Left renal pelvis (tissue), 4 donors: ENCODE results near the gene TAS2R39. TPM values are rescaled to one million over a fixed set of nuclear protein-coding genes. Genes with fewer than 3 reads are reported as not detected.
A peak's percentile ranks its signal among the peaks of the same experiment; 100 is the strongest.

Source experiments
- DNase-seq, 4 donors: peaks; one replicate each; pipeline ENCODE4 v3.0.0-alpha.2; 2013; ENCODE audit warnings: low read depth in 4 of 4, low spot score in 3 of 4
- polyA plus RNA-seq, 4 donors: library from polyadenylated mRNA; unstranded; fragments of 120-200 nt; gene quantifications; one replicate each; pipeline ENCODE4 v1.2.1, GENCODE V29; 2013; ENCODE audit not compliant: insufficient read length in 4 of 4

Gene TAS2R39
- polyA plus RNA-seq, 4 donors = not detected

DNA sequence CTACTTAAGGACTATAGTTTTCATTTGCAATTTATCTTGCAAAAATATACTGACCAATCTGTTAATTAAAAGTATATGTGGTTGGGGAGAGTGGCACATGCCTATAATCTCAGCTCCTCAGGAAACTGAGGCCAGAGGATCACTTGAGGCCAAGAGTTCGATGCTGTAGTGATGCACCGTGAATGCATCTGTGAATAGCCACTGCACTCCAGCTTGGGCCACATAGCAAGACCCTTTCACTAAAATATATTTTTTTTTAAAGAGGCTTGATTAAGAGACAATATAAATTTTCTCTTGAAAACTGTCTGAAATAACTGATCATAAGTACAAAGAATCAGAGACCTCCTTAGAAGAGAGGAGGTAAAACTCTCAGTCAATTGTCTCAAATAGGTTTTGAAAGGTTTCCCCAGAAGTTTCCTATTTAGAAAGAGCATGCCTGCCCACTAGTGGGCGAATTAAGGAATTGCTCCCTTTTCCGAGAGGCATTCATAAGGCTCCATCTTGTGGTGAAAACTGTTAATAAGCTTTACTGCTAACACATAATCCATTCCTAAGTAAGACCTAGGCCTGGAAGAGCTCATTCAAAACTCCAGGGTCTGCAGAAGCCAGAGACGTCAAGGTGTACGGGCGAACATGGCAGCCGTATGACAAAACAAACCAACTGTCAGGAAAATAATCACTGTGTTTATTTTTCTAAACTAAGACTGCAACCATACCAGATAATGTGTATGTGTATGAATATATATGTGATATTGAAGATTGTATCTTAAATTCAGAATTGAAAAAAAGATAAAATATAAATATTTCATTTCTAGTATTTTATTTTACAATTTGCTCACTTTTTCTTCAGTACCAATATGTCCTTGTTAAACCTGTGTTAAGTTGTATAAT lies 31.8 kb downstream of the TAS2R39 start:
- peak; percentile 47 to 65 (median 56) for DNase-seq

DNA sequence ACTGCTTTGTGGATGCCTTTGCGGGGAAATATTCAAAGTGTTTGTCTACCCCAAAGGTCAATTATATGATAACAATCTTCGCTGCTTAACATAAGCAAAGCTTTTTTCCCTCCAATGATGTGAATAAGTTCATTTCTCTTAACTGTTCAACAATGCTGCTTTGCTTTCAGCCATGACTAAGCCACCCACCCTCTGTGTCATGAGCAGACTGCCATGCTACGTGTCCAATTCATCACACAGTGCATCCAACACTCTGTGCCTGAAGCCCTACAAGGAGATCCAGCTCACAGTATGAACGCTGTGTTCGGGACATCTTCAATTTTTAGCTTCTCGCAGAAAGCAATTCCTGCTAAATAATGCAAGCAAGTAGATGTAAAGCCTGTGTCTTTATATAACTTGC lies 32.9 kb downstream of the TAS2R39 start:
- DNase-seq = no peak

DNA sequence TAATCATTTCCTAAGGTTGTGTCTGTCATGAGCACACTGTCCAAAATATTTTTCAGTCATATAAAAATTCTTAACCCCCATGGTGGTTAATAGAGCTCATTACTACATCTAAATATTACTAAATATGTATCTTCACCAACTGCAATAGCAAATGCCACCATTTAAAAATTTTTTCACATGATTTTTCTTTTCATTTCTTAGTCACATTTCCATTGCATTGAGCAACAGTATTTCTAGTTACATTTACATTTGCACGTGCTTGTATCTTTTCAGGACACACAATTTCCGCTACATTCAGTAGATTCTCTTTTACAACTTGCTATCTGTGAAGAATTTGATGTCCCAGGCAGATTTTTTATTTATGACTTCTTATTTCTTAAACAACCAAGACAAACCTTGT lies 33.5 kb downstream of the TAS2R39 start:
- no peak for DNase-seq

DNA sequence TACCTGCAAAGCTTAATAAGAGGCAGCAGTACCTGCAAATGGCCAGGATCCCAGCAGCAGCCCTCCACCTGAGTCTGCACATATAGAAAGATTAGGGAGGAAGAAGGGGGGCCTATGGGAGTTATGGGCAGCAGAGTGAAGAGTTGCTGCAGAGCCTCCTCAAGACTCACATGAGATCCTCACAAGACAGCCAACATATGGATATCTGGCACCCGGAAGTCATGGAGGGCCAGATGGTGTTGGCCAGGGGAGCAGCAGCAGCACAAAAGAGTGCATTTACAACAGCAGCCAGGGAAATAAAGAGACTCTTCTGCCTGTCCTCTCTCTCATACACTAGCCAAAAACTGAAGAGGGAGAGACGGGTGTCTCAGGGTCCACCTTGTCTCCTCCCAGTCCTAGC lies 34.6 kb downstream of the TAS2R39 start:
- no peak for DNase-seq

DNA sequence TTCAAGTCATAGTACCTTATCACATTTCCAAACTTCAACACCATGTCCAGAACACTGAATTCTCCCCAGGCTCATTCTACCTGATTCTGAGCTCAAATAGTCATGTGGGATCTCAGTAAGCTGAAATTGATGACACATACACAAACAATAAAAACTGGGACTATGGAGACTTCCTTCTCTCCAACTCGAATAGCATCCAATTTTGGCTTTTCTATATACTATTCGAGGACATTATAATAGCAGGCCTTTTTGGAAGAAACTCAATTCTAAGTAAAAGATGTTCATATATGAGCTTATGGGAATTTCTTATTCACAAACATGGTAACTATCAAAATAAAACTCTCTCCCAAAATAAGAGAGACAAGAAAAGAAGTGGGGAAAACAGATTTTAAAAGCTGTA lies 38.1 kb downstream of the TAS2R39 start:
- no peak for DNase-seq

DNA sequence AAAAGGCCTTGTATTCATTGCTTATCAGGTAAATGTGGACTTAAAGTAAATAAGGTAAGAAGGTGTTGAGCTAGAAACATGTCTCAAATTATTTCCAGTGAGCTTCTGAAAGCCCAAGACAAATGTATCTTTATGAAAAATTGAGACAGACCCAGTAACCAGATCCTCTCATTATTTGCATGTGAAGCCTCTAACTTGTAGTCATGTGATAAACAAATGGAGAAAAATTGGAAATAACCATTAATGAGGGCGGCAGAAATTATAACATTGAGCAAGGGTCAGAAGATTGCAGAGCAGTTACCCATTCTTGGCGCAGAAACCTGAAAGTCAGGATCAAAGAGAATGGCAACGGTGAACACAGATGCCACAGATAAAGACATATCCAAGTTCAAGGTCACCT lies 38.5 kb downstream of the TAS2R39 start, which contains the start of gene TAS2R40:
TSS of gene TAS2R40 (plus strand) at position 301 of the 400 bp plus-strand sequence. CDS start at position 343, 42 bp downstream.
- DNase-seq = no peak

DNA sequence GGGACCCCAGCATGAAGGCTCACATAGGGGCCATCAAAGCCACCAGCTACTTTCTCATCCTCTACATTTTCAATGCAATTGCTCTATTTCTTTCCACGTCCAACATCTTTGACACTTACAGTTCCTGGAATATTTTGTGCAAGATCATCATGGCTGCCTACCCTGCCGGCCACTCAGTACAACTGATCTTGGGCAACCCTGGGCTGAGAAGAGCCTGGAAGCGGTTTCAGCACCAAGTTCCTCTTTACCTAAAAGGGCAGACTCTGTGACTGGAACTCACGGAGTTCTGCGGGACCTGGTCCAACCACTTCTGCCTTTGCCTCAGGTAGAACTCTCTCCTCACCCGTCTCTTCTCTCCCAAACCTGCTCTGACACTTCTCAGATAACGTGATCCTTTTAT lies 39.6 kb downstream of the TAS2R39 start:
- DNase-seq = no peak

DNA sequence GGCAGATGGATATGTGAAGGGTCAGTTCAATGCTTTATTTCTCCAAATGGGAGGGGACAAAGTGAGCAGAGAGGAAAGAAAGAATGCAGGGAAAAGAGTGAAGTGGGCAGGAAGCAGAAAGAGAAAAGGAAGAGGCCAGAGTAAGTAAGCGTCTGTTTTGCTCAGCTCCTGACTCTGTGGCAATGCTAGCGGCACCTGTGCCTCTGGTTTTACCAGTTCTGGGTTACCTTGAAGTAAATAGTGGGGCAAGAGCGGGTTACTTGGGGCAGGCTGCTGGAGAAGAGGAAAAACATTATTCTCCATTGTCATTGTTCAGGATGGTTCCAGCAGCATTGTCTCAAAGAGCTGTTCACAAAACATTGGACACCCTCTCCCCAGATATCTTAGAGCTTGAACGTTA lies 40.6 kb downstream of the TAS2R39 start:
- no peak for DNase-seq

DNA sequence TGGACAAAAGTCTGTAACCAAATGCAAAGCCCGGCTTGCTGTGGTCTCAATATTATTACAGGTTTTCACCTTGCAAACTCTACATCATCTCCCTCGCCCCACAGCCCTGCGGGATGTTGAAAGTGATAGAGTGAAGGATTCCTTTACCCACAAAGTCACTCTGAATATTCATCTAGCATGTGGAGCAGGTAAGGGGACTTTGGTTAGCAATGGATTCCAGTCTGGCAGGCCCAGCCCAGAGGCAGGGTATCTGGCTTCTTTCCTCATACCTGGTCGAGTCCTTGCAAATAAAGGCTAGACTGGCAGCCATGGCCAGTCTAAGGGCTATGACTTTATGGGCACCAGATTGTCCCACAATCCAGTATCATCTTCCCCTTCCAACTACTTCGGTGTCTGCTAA lies 41.8 kb downstream of the TAS2R39 start:
- DNase-seq = no peak

DNA sequence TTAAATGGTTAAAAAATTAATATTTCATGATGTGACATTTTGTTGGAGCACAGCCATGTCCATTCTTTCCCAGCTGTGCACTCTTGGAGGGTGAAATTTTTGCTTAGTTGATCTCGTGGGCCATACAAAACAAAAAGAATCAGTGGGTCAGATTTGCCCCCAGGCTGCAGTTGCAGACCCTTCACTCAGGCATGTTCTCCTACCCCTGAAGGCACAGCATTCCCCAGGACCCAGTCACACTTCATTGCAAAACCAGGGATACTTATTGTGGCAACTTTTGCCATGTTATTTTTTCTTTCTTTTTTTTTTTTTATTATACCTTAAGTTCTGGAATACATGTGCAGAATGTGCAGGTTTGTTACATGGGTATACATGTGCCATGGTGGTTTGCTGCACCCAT lies 44.6 kb downstream of the TAS2R39 start:
- no peak for DNase-seq

DNA sequence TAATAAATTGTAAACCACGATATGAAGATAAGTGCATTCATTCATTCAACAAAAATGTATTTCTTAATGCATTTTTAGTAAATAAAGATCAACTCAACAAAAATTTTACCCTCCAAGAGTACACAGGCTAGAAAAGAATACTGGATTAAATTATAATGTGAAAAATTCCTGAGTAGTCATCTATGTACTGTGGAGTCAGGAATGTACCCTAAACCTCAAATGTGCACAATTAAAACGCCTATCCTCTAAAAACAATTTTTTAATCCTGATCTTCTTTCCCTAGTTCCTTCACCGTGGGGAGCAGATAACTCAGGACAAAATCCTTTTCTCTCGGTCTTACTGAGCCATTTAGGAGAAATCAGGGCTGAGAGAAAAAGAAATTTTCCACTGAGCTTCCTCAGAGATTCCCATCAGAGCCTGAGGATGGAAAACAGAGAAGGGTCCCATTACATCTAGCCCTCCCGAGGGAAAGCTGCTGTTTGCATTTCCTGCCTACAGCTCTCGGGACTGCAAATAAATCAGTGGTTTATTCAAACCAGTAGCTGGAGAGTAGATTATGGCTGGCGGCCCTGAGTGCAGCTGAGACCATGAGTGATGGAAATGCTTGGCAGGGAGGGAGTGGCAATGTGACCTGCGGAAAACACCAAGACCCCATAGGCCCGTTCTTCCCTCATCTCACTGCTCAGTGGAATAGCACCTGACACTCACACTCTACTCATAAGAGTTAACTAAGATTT lies 46.0 kb downstream of the TAS2R39 start:
- DNase-seq = no peak

DNA sequence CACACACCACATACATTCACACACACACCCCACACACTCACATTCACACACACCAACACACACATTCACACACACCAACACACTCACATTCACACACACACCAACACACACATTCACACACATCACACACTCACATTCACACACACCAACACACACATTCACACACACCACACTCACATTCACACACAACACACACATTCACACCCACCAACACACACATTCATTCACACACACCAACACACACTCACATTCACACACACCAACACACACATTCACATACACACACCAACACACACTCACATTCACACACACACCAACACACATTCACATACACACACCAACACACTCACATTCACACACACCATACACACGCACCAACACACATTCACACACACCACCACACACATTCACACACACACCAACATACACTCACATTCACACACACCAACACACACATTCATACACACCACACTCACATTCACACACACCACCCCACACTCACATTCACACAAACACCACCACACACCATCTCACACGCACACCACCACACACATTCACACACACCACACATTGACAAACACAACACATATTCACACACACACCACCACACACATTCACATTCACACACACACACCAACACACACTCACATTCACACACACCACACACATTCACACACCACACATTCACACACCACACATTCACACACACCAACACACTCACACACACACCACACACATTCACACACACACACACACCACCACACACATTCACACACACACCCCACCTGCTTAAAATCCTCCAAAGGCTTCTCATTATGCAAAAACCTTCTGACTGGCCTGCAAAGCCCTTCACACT lies 47.6 kb downstream of the TAS2R39 start:
- DNase-seq = no peak

Other genes starting within 250 kb of the TAS2R39 start
- gene TRPV5, start 249.7 kb upstream of the TAS2R39 start, polyA plus RNA-seq = 1 to 10 TPM in 2 of 4 donors, under 1 TPM in 2; 0.05 to 1.8 (median 1.2) TPM
- under 1 TPM; 0.21 to 0.99 (median 0.47) TPM for gene LLCFC1, start 243.9 kb upstream of the TAS2R39 start, polyA plus RNA-seq
- gene KEL, start 221.1 kb upstream of the TAS2R39 start, polyA plus RNA-seq = 1 to 10 TPM; 1.1 to 3.8 (median 3.3) TPM
- gene OR9A2, start 156.3 kb upstream of the TAS2R39 start, polyA plus RNA-seq = not detected
- not detected for gene OR6V1, start 131.1 kb upstream of the TAS2R39 start, polyA plus RNA-seq
- gene PIP, start 51.3 kb upstream of the TAS2R39 start, polyA plus RNA-seq = not detected
- not detected for gene TAS2R40, start 38.6 kb downstream of the TAS2R39 start, polyA plus RNA-seq
- 100 to 1,000 TPM in 3 of 4 donors, 10 to 100 TPM in 1; 86.8 to 227 (median 188) TPM for gene GSTK1, start 80.0 kb downstream of the TAS2R39 start, polyA plus RNA-seq
- gene TMEM139, start 101.5 kb downstream of the TAS2R39 start, polyA plus RNA-seq = 10 to 100 TPM in 3 of 4 donors, 1 to 10 TPM in 1; 2.7 to 72.7 (median 52.7) TPM
- gene CASP2, start 104.9 kb downstream of the TAS2R39 start, polyA plus RNA-seq = 10 to 100 TPM; 38.5 to 60.1 (median 56.2) TPM
- gene CLCN1, start 132.7 kb downstream of the TAS2R39 start, polyA plus RNA-seq = under 1 TPM; 0.10 to 0.24 (median 0.12) TPM
- gene FAM131B, start 179.3 kb downstream of the TAS2R39 start, polyA plus RNA-seq = 1 to 10 TPM; 2.3 to 4.9 (median 2.7) TPM
- gene ZYX, start 197.9 kb downstream of the TAS2R39 start, polyA plus RNA-seq = 100 to 1,000 TPM in 2 of 4 donors, 10 to 100 TPM in 2; 80.4 to 137 (median 93.0) TPM
- gene EPHA1, start 225.4 kb downstream of the TAS2R39 start, polyA plus RNA-seq = 10 to 100 TPM in 3 of 4 donors, 1 to 10 TPM in 1; 4.1 to 23.5 (median 18.4) TPM